SK-N-DZ (cell line): Measurements from ENCODE around the gene ALDH2. TPM values are rescaled to one million over a fixed set of nuclear protein-coding genes. Genes with fewer than 3 reads are reported as not detected.
A peak's percentile ranks its signal among the peaks of the same experiment; 100 is the strongest.
"Not testable (repeated sequence)": the region's sequence is repeated elsewhere in the genome, so short reads cannot be mapped to it uniquely, and the experiment has no call there.

ENCODE experiments used
- DNase-seq: peaks from one replicate; pipeline ENCODE4 v3.0.0-alpha.2; 2015; ENCODE audit warnings: low spot score
- polyA plus RNA-seq, 2 experiments: library from polyadenylated mRNA; depleted of rRNA; stranded (reverse); fragments of >200 nt; gene quantifications; 2 replicates each; pipeline ENCODE4 v1.2.3, GENCODE V29; 2014

The ALDH2 gene
- 87.1 and 96.7 TPM in 2 replicates for polyA plus RNA-seq (2014; cell fraction: cytosol; rRNA removed)
- polyA plus RNA-seq (2014; cell fraction: nucleus; rRNA removed), result 26.2 and 64.6 TPM in 2 replicates

DNA sequence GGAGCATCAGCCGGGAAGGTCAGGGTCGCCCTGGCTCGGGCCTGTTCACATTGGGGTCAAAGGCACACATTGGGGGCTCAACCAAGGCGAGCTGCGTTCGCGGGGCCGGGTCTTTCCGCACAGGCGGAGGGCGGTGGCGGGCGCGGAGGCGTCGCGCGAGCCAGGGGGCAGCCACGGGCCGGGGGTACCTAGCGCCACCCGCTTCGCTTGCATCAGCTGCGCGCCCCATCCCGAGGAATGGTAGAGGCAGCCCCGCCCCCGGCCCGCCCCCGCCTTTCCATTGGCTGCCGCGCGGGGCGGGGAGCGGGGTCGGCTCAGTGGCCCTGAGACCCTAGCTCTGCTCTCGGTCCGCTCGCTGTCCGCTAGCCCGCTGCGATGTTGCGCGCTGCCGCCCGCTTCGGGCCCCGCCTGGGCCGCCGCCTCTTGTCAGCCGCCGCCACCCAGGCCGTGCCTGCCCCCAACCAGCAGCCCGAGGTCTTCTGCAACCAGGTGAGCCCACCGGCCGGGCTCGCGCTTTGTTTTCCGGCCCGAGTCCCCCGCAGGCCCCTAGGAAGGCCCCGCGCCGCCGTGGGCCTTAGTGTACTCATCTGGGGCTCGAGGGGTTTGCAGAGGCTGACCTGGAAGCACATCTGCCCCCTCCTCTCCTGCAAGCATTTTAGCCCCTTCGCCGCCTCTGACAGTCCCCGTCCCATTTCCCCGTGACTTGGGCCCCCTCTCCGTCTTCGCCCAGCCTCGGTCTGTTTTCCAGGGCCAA is at the start of gene ALDH2:
TSS of gene ALDH2 (plus strand) at position 326 of the 754 bp plus-strand sequence. CDS start at position 376, 50 bp downstream.
- DNase-seq, result peak; percentile 86

DNA sequence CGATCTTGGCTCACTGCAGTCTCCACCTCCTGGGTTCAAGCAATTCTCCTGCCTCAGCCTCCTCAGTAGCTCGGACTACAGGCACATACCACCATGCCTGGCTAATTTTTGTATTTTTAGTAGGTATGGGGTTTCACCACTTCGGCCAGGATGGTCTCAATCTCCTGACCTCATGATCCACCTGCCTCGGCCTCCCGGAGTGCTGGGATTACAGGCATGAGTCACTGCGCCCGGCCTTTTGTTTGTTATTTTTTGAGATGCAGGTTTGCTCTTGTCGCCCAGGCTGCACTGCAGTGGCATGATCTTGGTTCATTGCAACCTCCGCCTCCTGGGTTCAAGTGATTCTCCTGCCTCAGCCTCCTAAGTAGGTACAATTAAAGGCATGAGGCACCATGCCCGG is 47.4 kb upstream of the ALDH2 start:
- not testable (repeated sequence) for DNase-seq

DNA sequence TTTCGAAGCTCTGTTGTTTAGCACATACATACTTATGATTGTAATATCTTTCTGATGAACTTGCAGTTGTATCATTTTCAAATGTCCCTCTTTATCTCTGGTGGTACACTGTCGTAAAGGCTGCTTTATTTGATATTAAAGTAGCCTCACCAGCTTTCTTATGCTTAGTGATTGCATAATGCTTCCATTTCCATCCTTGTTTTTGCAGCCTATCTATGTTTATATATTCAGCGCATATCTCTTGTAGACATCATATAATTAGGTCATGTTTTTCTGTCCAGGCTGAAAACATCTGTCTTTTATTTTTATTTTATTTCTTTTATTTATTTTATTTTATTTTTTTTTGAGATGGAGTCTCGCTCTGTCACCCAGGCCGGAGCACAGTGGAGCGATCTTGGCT is 46.3 kb upstream of the ALDH2 start:
- no peak for DNase-seq

DNA sequence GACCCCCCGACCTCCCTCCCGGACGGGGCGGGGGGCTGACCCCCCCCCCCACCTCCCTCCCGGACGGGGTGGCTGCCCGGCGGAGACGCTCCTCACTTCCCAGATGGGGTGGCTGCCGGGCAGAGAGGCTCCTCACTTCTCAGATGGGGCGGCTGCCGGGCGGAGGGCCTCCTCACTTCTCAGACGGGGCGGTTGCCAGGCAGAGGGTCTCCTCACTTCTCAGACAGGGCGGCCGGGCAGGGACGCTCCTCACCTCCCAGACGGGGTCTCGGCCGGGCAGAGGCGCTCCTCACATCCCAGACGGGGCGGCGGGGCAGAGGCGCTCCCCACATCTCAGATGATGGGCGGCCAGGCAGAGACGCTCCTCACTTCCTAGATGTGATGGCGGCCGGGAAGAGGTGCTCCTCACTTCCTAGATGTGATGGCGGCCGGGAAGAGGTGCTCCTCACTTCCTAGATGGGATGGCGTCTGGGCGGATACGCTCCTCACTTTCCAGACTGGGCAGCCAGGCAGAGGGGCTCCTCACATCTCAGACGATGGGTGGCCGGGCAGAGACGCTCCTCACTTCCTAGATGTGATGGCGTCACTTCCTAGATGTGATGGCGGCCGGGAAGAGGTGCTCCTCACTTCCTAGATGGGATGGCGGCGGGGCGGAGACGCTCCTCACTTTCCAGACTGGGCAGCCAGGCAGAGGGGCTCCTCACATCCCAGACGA is 42.9 kb upstream of the ALDH2 start:
- not testable (repeated sequence) for DNase-seq

DNA sequence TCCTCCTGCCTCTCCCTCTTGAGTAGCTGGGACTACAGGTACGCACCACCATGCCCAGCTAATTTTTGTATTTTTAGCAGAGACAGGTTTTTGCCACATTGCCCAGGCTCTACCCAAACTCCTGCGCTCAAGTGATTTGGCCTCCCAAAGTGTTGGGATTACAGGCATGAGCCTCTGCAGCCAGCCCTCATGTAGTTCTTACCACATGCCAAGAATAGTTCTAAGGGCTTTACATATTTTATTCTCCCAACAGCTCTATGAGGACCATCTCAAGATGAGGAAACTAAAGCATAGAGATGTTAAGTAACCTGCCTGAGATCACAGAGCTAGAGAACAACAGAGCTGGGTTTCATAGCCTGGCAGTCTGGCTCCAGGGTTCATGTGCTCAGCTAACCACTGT is 37.9 kb upstream of the ALDH2 start:
- DNase-seq, result no peak

DNA sequence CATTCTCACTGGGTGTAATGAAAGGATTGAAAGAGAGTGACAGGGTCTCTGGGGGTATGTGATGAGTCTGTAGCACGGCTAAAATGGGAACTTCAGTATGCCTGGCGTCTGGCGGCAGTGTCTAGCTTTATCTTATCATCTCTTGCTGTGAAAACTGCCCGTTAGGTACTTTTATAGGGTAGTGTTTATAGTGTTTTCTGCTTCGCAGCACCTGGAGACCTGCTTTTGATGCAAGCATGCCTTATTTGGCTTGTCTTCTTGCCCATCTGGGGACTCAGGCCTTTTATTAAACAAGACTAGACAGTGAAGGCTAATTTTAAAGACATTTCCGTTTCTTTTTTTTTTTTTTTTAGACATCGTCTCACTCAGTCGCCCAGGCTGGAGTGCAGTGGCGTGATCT is 36.3 kb upstream of the ALDH2 start:
- peak; percentile 76 for DNase-seq

DNA sequence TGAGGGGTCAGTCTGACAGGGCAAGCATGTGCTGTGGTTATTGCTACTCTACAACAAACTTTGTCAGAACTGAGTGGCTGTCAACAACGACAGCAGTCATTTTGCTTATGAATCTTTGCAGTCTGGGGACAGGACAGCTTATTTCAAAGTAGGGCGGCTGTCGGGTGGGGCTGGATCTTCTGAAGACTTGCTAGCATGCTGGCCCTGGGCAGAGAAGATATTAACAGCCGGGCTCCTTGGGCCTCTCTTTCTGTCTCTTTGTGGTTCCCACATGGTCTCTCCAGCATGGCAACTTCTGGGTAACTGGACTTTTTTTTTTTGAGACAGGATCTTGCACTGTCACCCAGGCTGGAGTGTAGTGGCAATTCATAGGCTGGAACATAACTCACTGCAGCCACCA is 33.9 kb upstream of the ALDH2 start:
- DNase-seq, result no peak

DNA sequence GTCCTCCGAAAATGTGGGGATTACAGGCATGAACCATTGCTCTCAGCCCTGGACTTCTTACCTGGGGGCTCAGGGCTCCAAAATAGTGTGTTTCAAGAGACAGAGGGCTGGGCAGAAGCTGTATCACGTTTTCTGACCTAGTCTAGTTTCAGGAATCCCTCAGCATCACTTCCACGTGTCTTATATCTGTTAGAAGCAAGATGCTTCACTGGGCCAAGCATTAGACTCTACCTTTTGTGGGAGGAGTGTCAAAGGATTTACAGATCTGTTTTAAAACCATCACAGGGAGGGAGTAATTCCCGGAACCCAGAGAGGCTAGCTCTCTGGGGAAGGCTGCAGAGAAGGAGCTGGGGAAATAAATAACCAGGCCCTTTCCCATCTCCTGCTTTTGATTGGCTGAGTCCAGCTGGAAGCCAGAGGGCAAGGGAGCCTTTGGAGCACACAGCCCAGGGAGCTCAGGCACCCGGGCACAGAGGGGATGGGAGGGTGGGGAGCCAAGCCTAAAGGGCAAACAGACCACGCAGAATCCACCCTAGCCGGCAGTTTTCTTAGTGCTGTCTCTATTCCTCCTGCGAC is 33.3 kb upstream of the ALDH2 start:
- DNase-seq, result no peak

DNA sequence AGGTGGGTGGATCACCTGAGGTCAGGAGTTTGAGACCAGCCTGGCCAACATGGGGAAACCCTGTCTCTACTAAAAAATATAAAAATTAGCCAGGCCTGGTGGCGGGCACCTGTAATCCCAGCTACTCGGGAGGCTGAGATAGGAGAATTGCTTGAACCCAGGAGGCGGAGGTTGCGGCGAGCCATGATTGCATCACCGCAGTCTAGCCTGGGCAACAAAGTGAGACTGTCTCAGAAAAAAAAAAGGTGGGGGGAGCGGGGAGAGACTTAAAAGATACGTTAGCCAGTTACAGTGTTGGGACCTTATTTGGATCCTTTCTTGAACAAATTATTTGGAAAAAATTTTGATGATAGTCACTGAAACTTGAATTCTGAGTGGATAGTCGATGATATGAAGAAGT is 27.2 kb upstream of the ALDH2 start:
- not testable (repeated sequence) for DNase-seq

DNA sequence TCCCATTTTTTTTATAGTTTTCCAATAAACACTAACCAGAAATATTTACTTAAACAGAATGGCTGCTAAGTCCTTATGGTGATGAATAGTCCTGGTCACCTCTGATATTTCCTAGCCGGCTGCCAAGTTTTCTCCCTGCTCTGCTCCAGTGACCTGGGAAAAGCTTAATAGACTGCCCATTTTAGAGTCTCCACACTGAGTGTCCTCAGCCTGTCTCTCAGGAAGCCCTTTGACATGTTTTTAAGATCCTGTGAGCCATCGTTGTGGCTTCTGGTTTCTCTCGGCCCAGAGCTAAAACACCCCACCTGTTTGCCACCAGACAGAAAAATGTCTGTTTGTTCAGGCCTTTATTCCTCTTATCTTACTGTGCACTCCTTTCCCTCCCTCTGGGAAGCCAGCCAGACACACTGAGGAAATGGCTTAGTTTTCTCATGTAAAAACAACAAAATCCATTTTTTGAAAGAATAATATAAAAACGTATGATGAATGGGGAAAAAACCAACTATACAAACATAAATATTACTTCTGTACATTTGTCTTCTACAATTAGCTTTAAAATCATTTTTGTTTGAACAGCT is 25.4 kb upstream of the ALDH2 start:
- DNase-seq, result peak; percentile 38

DNA sequence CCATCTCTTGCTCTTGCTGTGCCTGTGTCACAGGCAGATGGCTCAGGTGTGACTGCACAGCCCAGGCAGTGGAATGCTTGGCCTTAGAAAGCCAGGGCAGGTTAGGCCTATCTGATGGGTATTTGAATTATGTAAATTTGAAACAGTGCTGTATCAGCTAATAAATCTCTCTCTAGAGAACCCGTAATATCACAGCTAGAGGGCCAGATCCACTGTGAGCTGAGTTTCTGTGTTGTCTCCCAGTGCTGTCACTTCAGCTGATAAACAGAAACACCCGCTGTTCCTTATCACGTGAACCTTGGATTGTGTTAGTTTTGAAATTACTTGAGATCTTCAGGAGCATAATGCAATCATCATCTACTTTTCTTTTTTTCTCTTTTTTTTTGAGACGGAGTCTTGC is 21.5 kb upstream of the ALDH2 start:
- DNase-seq, result peak; percentile 45

DNA sequence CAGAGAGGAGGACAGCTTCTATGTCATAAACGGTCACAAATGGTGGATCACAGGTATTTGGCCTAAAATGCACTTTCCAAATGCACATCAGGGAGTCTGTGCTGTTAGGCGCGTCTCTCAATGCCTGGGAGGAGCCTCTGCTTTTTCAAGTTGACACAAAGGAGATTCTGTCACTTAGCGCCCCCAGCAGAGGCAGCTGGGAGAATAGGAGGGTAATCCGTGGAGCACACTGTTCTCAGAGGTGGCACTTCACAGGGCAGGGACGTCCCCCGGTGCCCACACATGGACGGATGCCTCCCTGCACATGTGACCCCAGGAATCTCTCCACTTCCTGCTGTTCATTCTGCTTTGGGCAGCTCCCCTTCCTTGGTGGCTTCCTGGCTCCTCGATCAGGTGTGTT is 19.4 kb upstream of the ALDH2 start:
- no peak for DNase-seq

DNA sequence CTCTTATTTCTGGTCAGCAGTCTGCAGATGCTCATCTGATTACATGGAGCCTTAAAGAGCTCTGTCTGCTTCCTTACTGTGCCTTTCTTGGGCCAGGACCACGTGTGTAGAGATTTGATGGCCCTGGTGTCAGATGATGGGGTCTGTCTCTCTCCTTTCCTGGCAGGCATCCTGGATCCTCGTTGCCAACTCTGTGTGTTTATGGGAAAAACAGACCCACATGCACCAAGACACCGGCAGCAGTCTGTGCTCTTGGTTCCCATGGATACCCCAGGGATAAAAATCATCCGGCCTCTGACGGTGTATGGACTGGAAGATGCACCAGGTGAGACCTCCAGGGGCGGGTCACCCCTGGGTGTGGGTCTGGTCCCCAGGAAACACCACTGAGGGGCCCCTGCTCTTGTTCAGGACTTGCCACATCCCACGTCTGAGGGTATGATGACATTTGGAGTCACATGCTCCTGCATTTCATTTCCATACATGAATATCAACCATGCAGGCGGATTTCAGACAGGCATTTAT is 18.5 kb upstream of the ALDH2 start:
- peak; percentile 78 for DNase-seq

DNA sequence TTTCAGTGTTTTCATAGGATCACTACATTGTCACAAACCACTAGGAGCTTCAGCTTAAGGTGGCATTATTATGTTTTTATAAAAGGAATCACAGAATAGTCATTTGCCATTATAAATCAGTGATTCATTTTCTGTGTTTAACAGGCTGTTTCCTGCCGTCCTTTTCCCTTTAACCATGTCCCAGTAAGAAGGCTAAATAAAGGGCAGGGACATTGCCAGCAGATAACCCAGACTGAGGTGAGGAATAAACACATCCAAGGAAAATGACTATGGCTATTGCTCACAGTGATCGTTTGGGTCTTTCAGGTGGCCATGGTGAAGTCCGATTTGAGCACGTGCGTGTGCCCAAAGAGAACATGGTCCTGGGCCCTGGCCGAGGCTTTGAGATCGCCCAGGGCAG is 17.9 kb upstream of the ALDH2 start:
- DNase-seq, result no peak

DNA sequence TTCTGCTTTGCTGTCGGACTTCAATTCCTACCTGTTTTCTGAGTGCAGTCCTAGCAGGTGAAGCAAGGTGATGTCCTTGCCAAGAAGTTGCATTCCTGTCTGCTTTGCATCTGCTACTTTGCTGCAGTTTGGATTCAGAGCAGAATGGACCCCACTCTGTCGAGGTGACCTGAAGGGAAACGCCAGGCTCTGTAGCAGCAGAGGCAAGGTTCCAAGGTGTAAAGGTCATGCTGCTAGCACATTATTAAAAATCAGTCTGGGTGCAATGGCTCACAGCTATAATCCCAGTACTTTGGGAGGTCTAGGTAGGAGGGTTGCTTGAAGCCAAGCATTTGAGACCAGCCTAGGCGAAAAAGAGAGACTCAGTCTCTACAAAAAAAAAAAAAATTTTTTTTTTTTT is 17.3 kb upstream of the ALDH2 start:
- no peak for DNase-seq

DNA sequence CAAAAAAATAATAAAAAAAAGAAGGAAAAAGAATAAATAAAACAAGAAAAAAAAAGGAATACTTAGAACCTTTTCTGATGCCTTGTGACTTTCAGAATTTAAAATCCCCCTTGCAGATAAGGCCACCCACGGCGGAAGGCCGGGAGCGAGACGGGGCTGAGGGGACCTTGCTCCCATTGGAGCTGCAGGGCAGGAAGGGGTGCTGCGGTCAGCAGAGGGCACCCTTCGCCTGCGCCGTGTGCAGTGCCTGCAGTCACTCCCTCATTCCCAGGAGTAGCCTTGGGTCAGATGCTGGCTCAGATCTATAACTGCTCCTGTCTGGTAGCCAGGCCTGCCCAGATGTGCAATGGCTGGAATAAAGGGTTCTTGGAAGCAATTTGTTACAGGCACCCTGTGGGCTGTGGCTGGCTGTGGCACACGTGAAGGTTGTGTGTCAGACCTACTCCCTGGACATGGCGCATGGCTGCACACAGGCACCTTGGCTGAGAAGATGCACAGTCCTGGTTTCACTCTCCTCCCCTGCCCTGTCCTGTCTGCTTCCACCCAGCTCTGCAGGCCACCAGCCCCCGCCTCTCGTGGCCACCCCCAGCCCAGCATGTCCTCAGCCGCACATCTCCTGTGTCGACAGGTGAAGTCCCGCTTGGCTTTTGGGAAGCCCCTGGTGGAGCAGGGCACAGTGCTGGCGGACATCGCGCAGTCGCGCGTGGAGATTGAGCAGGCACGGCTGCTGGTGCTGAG is 13.4 kb upstream of the ALDH2 start:
- peak; percentile 65 for DNase-seq

DNA sequence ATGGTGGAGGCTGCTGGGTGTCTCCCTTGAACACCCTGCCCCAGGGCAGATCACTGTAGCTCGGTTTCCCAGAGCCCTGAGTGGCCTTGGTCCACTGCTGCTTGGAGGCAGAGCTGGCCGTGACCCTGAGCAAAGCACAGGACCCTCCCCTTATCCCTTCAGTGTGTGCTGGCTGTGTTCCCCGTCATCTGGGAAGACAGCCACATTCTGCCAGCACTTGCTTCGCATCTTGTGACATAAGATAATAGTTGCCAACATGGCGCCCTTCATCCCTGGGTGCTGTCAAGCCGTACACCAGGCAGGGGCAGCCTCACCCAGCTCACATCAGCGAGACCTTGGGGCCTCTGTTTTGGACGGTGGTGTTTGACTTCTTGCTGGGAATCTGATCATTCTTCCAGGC is 12.1 kb upstream of the ALDH2 start:
- DNase-seq, result no peak

DNA sequence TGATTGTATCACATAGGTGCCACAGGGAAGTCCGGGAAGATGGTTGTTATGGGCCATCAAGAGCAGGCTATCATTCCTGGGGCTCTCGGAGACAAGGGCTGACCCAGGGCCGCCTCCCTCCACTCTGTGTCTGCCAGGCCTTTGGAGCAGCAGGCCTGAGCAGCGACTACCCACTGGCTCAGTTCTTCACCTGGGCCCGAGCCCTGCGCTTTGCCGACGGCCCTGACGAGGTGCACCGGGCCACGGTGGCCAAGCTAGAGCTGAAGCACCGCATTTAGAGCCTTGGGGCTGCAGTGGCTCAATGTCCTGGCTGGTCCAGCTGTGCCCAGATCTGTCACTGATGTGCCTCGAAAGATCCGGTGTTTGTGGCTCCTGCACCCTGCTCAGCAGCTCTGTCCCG is 10.5 kb upstream of the ALDH2 start:
- DNase-seq, result no peak

DNA sequence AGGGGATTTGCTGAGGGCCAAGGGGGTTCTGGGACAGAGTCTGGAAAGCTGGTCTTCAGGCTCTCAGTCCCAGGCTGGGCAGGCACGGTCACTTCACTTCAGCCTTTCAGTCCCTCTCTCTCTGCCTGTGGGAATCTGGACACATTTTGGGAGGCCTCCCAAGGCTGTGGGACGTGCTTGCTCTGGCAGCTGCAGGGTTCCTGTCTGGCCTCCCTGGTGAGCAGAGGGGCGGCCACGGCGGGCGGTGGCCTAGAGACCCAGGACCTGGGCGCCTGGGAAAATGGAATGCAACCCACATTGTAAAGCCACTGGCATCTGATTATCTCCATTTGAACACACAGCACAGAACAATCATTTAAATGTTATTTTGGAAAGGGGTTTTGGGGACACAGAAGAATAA is 10.1 kb upstream of the ALDH2 start:
- DNase-seq, result no peak

DNA sequence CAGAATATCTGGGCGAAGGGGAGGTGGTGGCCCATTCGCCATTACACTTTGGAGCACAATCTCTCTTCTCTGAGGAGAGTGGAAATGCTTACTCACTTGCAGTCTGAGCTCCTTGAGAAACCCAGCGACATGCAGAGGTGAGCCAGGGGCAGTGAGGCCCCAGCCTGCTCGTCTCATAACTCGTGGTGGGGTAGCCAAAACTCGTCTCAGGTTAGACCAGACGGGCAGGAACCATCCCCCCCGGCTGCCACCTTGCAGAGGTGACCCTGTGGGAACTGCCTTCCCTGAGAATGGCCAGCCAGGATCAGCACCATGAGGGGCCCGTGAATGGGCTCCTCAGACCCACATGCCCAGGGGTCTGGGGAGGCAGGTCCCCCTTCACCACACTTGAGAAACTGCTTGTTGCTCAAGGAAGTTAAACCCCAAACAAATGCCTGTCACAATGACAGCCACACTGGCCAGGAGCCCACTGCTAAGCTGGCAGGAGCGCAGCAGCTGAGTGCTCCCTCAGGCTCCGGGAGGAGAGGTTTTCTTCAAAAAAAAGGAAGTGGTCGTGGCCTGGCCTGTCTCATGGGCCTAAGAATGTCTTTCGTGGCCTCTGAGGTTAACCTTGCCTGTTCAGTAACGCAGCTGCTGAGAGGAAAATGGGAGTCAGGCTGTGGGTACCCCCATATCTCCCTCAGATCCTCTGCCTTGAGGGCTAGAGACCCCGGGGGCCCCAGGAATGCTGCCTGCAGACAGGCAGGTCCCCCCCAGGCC is 9.2 kb upstream of the ALDH2 start:
- DNase-seq, result no peak

DNA sequence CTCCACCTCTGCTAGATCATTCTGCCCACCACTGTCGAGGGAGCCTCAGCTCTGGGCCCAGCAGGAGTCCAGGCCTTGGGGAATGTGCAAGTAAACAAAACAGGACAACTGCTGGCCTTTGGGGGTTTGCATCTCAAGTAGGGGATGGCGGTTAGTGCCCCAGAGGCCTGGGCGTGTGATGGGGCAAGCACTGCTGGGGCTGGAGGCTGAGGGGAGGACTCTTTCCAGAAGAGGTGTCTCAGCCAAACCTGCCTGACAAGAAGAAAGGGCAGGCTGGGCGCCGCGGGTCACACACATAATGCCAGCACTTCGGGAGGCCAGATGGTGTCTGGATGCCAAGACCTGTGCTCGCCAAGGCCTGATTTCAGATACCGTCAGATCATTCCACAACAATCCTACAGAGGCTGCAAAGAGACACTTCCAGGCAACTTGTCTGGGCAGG is 8.6 kb upstream of the ALDH2 start:
- no peak for DNase-seq
